GM23338 (cell line): ENCODE data around the gene ANXA3. TPM values are rescaled to one million over a fixed set of nuclear protein-coding genes. Genes with fewer than 3 reads are reported as not detected.

Experiments used
- ATAC-seq: fragments of 200-7000 bp; cut with Tn5 transposase; 3 replicates; pipeline ENCODE4 v1.9.1; 2020
- DNase-seq: peaks from one replicate; pipeline ENCODE4 v3.0.0-alpha.2; 2015; ENCODE audit warnings: low spot score
- H2AFZ ChIP-seq: fragments of 200-600 bp; sonication (generic); 2 replicates; pipeline ENCODE4 v1.8.0; 2016; ENCODE audit warnings: antibody characterized with exemption, mild to moderate bottlenecking, moderate library complexity
- H3F3A ChIP-seq: fragments of 200-600 bp; sonication (generic); replicated peaks from 2 replicates; pipeline ENCODE4 v1.8.0; 2017; ENCODE audit warnings: antibody characterized with exemption, mixed run types, low read depth
- H3K27ac ChIP-seq: fragments of 200-600 bp; sonication (generic); 2 replicates; pipeline ENCODE4 v1.6.1; 2016; ENCODE audit warnings: low read depth
- H3K27me3 ChIP-seq: fragments of 200-600 bp; sonication (generic); 2 replicates; pipeline ENCODE4 v1.8.0; 2016; ENCODE audit warnings: mild to moderate bottlenecking, mixed run types, moderate library complexity; ENCODE audit not compliant: insufficient read depth
- H3K36me3 ChIP-seq: fragments of 200-600 bp; sonication (generic); 2 replicates; pipeline ENCODE4 v1.8.0; 2016; ENCODE audit warnings: mild to moderate bottlenecking; ENCODE audit not compliant: insufficient read depth
- H3K4me1 ChIP-seq: fragments of 200-600 bp; sonication (generic); 2 replicates; pipeline ENCODE4 v1.8.0; 2016; ENCODE audit warnings: mild to moderate bottlenecking, moderate library complexity; ENCODE audit not compliant: insufficient read depth
- H3K4me2 ChIP-seq: fragments of 200-600 bp; sonication (generic); 2 replicates; pipeline ENCODE4 v1.7.1; 2017; ENCODE audit warnings: mixed run types
- H3K4me3 ChIP-seq: fragments of 200-600 bp; sonication (generic); 2 replicates; pipeline ENCODE4 v1.6.1; 2016; ENCODE audit warnings: mixed run types
- H3K79me2 ChIP-seq: fragments of 200-600 bp; sonication (generic); replicated peaks from 2 replicates; pipeline ENCODE4 v1.8.0; 2017; ENCODE audit warnings: mild to moderate bottlenecking; ENCODE audit not compliant: insufficient read depth
- H3K9me2 ChIP-seq: fragments of 200-600 bp; sonication (generic); 2 replicates; pipeline ENCODE4 v1.8.0; 2017; ENCODE audit not compliant: insufficient read depth
- H4K20me1 ChIP-seq: fragments of 200-600 bp; sonication (generic); replicated peaks from 2 replicates; pipeline ENCODE4 v1.8.0; 2017; ENCODE audit warnings: mild to moderate bottlenecking; ENCODE audit not compliant: insufficient read depth
- H3K27ac Mint-ChIP-seq: 2 replicates; pipeline ENCODE4 v1.8.0; 2020; ENCODE audit warnings: inconsistent platforms, mild to moderate bottlenecking, moderate library complexity, mixed read lengths
- H3K27me3 Mint-ChIP-seq: 3 replicates; pipeline ENCODE4 v1.8.0; 2022; ENCODE audit warnings: low read depth, mild to moderate bottlenecking, moderate library complexity, mixed read lengths, inconsistent platforms; ENCODE audit not compliant: insufficient read depth, poor library complexity
- H3K36me3 Mint-ChIP-seq: 3 replicates; pipeline ENCODE4 v1.8.0; 2021; ENCODE audit warnings: low read depth, mild to moderate bottlenecking, inconsistent platforms, moderate library complexity, mixed read lengths
- H3K4me1 Mint-ChIP-seq: 3 replicates; pipeline ENCODE4 v1.8.0; 2020; ENCODE audit warnings: mild to moderate bottlenecking, inconsistent platforms, mixed read lengths
- H3K4me3 Mint-ChIP-seq: 3 replicates; pipeline ENCODE4 v1.8.0; 2021; ENCODE audit warnings: moderate library complexity, mild to moderate bottlenecking, inconsistent platforms, mixed read lengths
- H3K9me3 Mint-ChIP-seq: 3 replicates; pipeline ENCODE4 v1.8.0; 2020; ENCODE audit warnings: moderate library complexity, mild to moderate bottlenecking, inconsistent platforms, mixed read lengths
- CTCF ChIP-seq, 2 experiments: fragments of 200-600 bp in 1 of 2; sonication (generic) in 1 of 2; conservative IDR thresholded peaks; 2 replicates each; pipeline versions ENCODE4 v1.5.1 to v1.6.1; 2016 to 2017; ENCODE audit warnings: antibody characterized with exemption in 2 of 2, low read depth in 2 of 2, mild to moderate bottlenecking in 2 of 2, moderate library complexity in 1 of 2
- NANOG ChIP-seq: IDR thresholded peaks from 2 replicates; pipeline ENCODE4 v1.6.1; 2016; ENCODE audit warnings: antibody characterized with exemption, borderline replicate concordance
- REST ChIP-seq: IDR thresholded peaks from one replicate; pipeline ENCODE4 v1.6.1; 2018; ENCODE audit warnings: antibody characterized with exemption; ENCODE audit not compliant: unreplicated experiment
- ZNF331 ChIP-seq: fragments of 250-450 bp; sonication (Bioruptor Pico); IDR thresholded peaks from 2 replicates; pipeline ENCODE4 v1.5.0; 2020; ENCODE audit warnings: low read depth, mild to moderate bottlenecking, moderate library complexity
- ZNF462 ChIP-seq: fragments of 250-450 bp; sonication (Bioruptor Pico); IDR thresholded peaks from 2 replicates; pipeline ENCODE4 v1.5.0; 2020; ENCODE audit warnings: mild to moderate bottlenecking, moderate library complexity
- polyA plus RNA-seq: library from polyadenylated mRNA; unstranded; fragments of >200 nt; fragmentation: Nextera tagmentation; extraction: Ambion mirVana; gene quantifications from 2 replicates; pipeline ENCODE4 v1.2.1, GENCODE V29; 2016
- total RNA-seq: library from RNA; depleted of rRNA; stranded (reverse); fragments of >200 nt; shearing (Covaris generic); gene quantifications from 2 replicates; pipeline ENCODE4 v1.2.3, GENCODE V29; 2014

ANXA3 gene
- total and polyA plus RNA-seq, 2 experiments from 2014 or later, result 20.3 to 31.5 TPM

GRCh38 chr4:78603384-78603783 is 51.8 kb downstream of the ANXA3 start (continued):
- TF ChIP-seq REST (no peak), ZNF462 (CRISPR knock-in tag) (no peak)

GRCh38 chr4:78604988-78605387 is 53.4 kb downstream of the ANXA3 start:
- Mint-ChIP-seq H3K9me3 (no peaks in the 10 kb centered on the region), H3K27ac (no peak overlapping the region), H3K4me1 (no peaks in the 10 kb centered on the region), H3K4me3 (no peak overlapping the region), H3K27me3 (no peaks in the 10 kb centered on the region), H3K36me3 (no peaks in the 10 kb centered on the region)
- ATAC-seq (no peak), DNase-seq (no peak)
- H3K9me2 ChIP-seq, result no peaks in the 10 kb centered on the region; the same call in 1 of the 2 replicates
- no peak overlapping the region for H3K27ac ChIP-seq
- H3K4me2 ChIP-seq, result no peak overlapping the region
- H3K79me2 ChIP-seq, result no peaks in the 10 kb centered on the region
- no peak overlapping the region for H2AFZ ChIP-seq
- no peaks in the 10 kb centered on the region for H3K4me1 ChIP-seq
- H3K27me3 ChIP-seq, result no peaks in the 10 kb centered on the region
- no peak for TF ChIP-seq CTCF (conservative IDR thresholded peaks at IDR 0.05; ENCODE audit: low read depth in 2 of 2)
- TF ChIP-seq NANOG, result no peak
- no peak for TF ChIP-seq ZNF331 (CRISPR knock-in tag)
- H3K4me3 ChIP-seq, result no peak overlapping the region
- no peaks in the 10 kb centered on the region for H4K20me1 ChIP-seq
- no peaks in the 10 kb centered on the region; the same call in 1 of the 2 replicates for H3K36me3 ChIP-seq
- H3F3A ChIP-seq, result no peaks in the 10 kb centered on the region
